OCI-LY7 (cell line): ENCODE data around the gene NAV2. TPM values are rescaled to one million over a fixed set of nuclear protein-coding genes. Genes with fewer than 3 reads are reported as not detected.
A peak's percentile ranks its signal among the peaks of the same experiment; 100 is the strongest.

Experiments used
- BruUV-seq: library from RNA; stranded (reverse); fragments of 400-500 nt; replicated peaks from 2 replicates; lab custom pipeline; 2021; lab: Mats Ljungman, UMichigan
- CTCF ChIA-PET: fragments of 300-600 bp; sonication (Branson Sonifier 250); formaldehyde crosslinking; loops from one replicate; lab custom pipeline; 2022; ENCODE audit warnings: antibody characterized with exemption; ENCODE audit not compliant: unreplicated experiment; lab: Charles Lee
- POLR2A ChIA-PET: fragments of 300-600 bp; sonication (Branson Sonifier 250); formaldehyde crosslinking; loops from one replicate; lab custom pipeline; 2022; ENCODE audit warnings: antibody characterized with exemption; lab: Charles Lee
- DNase-seq: peaks from one replicate; pipeline ENCODE4 v3.0.0-alpha.2; 2015; ENCODE audit warnings: low spot score
- H2AFZ ChIP-seq: fragments of 200-600 bp; sonication (generic), shearing (Covaris generic); 2 replicates; pipeline ENCODE4 v1.6.1; 2014; ENCODE audit warnings: mild to moderate bottlenecking, antibody characterized with exemption, low read length, moderate library complexity
- H3K27ac ChIP-seq: fragments of 200-600 bp; sonication (generic); 2 replicates; pipeline ENCODE4 v1.5.1; 2014; ENCODE audit warnings: mixed run types, low read depth, mild to moderate bottlenecking, moderate library complexity, low read length, inconsistent platforms; ENCODE audit not compliant: poor library complexity, severe bottlenecking
- H3K36me3 ChIP-seq: fragments of 200-600 bp; sonication (generic); 2 replicates; pipeline ENCODE4 v1.6.1; 2014; ENCODE audit warnings: mild to moderate bottlenecking, antibody characterized with exemption, low read length, moderate library complexity, mixed read lengths; ENCODE audit not compliant: insufficient read depth
- H3K4me1 ChIP-seq: fragments of 200-600 bp; sonication (generic); 2 replicates; pipeline ENCODE4 v1.5.1; 2014; ENCODE audit warnings: mild to moderate bottlenecking, low read length; ENCODE audit not compliant: insufficient read depth, poor library complexity, severe bottlenecking
- H3K4me2 ChIP-seq: fragments of 200-600 bp; sonication (generic); 2 replicates; pipeline ENCODE4 v1.6.1; 2014; ENCODE audit warnings: mild to moderate bottlenecking, low read length
- H3K4me3 ChIP-seq: fragments of 200-600 bp; sonication (generic); 2 replicates; pipeline ENCODE4 v1.5.1; 2014; ENCODE audit warnings: mild to moderate bottlenecking, low read depth, low read length; ENCODE audit not compliant: poor library complexity, severe bottlenecking
- H3K79me2 ChIP-seq: fragments of 200-600 bp; sonication (generic); 2 replicates; pipeline ENCODE4 v1.6.1; 2016; ENCODE audit warnings: low read depth, mild to moderate bottlenecking, low read length, moderate library complexity, mixed read lengths; ENCODE audit not compliant: insufficient read depth
- H3K9me2 ChIP-seq: fragments of 200-600 bp; sonication (generic); 2 replicates; pipeline ENCODE4 v1.6.1; 2016; ENCODE audit warnings: mild to moderate bottlenecking, low read length, mixed read lengths; ENCODE audit not compliant: insufficient read depth
- H3K9me3 ChIP-seq: fragments of 200-600 bp; sonication (generic); 2 replicates; pipeline ENCODE4 v1.6.1; 2014; ENCODE audit warnings: mild to moderate bottlenecking, mixed run types, low read length, mixed read lengths
- H4K20me1 ChIP-seq: fragments of 200-600 bp; sonication (generic); 2 replicates; pipeline ENCODE4 v1.6.1; 2014; ENCODE audit warnings: mild to moderate bottlenecking, antibody characterized with exemption, low read length, moderate library complexity, mixed read lengths; ENCODE audit not compliant: insufficient read depth
- CTCF ChIP-seq: fragments of 200-600 bp; sonication (generic); conservative IDR thresholded peaks from 2 replicates; pipeline ENCODE4 v1.5.1; 2014; ENCODE audit warnings: mild to moderate bottlenecking, antibody characterized with exemption, low read length, moderate library complexity, mixed read lengths
- EZH2phosphoT487 ChIP-seq: fragments of 200-600 bp; sonication (generic); IDR thresholded peaks from 2 replicates; pipeline ENCODE4 v1.6.1; 2018; ENCODE audit warnings: low read depth, borderline replicate concordance, mild to moderate bottlenecking, mixed run types, antibody characterized with exemption, low read length, moderate library complexity, mixed read lengths
- intact Hi-C: fragments of 100-400 bp; cut with micrococcal nuclease; formaldehyde crosslinking; loops from one replicate; pipeline ENCODE4 v1.10.0; 2022; ENCODE audit not compliant: unreplicated experiment
- total RNA-seq, 2 experiments: library from RNA; depleted of rRNA in 1 of 2; stranded (reverse); fragments of >200 nt in 1 of 2; shearing (Covaris generic) in 1 of 2; gene quantifications; 2 replicates each; pipeline ENCODE4 v1.2.3, GENCODE V29; 2014 to 2022

Gene NAV2
- total RNA-seq, 2 experiments from 2014 or later: 0.06 to 0.68 TPM

- ChIA-PET CTCF (interaction anchor here (1.0 kb wide), 1 partner anchor 156 kb away, joined by 3 read pairs; no protein-coding TSS in a partner anchor), POLR2A (no interaction called here)
- Histone ChIP-seq H3K4me1 (no peaks in the 10 kb centered on the region), H3K9me3 (no peaks in the 10 kb centered on the region), H3K79me2 (no peaks in the 10 kb centered on the region), H3K4me2 (no peak overlapping the region), H3K9me2 (no peaks in the 10 kb centered on the region), H4K20me1 (no peaks in the 10 kb centered on the region), H3K4me3 (no peak overlapping the region), H2AFZ (no peak overlapping the region), H3K27ac (no peak overlapping the region), H3K36me3 (no peaks in the 10 kb centered on the region)
- intact Hi-C loops: no loop called here
- TF ChIP-seq CTCF (no peak), EZH2phosphoT487 (no peak)
- no peak for DNase-seq
- BruUV-seq: no TSS peak
These were observed 235.0 kb downstream of the NAV2 start for GRCh38 chr11:19947537-19948114.

GRCh38 chr11:19949606-19950005, 237.0 kb downstream of the NAV2 start:
- intact Hi-C loops: loop anchor here (5.0 kb wide), 1 partner anchor 178 kb away; no protein-coding TSS in a partner anchor
- ChIA-PET POLR2A (interaction anchor here (0.6 kb wide), 2 partner anchors 13 to 1669 kb away, joined by 3 to 6 read pairs; no protein-coding TSS in a partner anchor), CTCF (no interaction called here)
- DNase-seq: no peak
- H4K20me1 ChIP-seq: no peaks in the 10 kb centered on the region
- BruUV-seq: no TSS peak
- no peak for TF ChIP-seq EZH2phosphoT487
- TF ChIP-seq CTCF: no peak
- H3K79me2 ChIP-seq: no peaks in the 10 kb centered on the region
- no peaks in the 10 kb centered on the region for H3K4me1 ChIP-seq
- H3K9me2 ChIP-seq: no peaks in the 10 kb centered on the region
- no peaks in the 10 kb centered on the region for H3K9me3 ChIP-seq
- no peaks in the 10 kb centered on the region for H3K36me3 ChIP-seq
- H3K4me3 ChIP-seq: no peak overlapping the region
- H3K4me2 ChIP-seq: no peak overlapping the region
- H2AFZ ChIP-seq: no peak overlapping the region
- no peak overlapping the region for H3K27ac ChIP-seq

- ChIA-PET CTCF (interaction anchor here (1.2 kb wide), 1 partner anchor 12 kb away, joined by 5 read pairs; no protein-coding TSS in a partner anchor), POLR2A (no interaction called here)
- H3K27ac ChIP-seq: no peak overlapping the region
- intact Hi-C loops: loop anchor here (1.0 to 5.0 kb wide), 2 partner anchors 160 to 176 kb away; no protein-coding TSS in a partner anchor
- peak overlapping the region; percentile 43 for H3K4me3 ChIP-seq
- no peaks in the 10 kb centered on the region for H3K4me1 ChIP-seq
- peak overlapping the region; percentile 68 for H3K4me2 ChIP-seq
- no peaks in the 10 kb centered on the region for H3K9me3 ChIP-seq
- BruUV-seq: no TSS peak
- no peaks in the 10 kb centered on the region for H3K79me2 ChIP-seq
- DNase-seq: peak; percentile 58
- no peaks in the 10 kb centered on the region for H3K36me3 ChIP-seq
- TF ChIP-seq CTCF (peak; percentile 88), EZH2phosphoT487 (no peak)
- no peaks in the 10 kb centered on the region for H4K20me1 ChIP-seq
- no peaks in the 10 kb centered on the region for H3K9me2 ChIP-seq
- H2AFZ ChIP-seq: peak overlapping the region; percentile 78
These were observed 239.0 kb downstream of the NAV2 start for GRCh38 chr11:19951558-19952115.
